Sigmoid colon (tissue), 7 donors: ENCODE measurements around the gene TSPAN33. TPM values are rescaled to one million over a fixed set of nuclear protein-coding genes. Genes with fewer than 3 reads are reported as not detected.

ENCODE experiments used
- DNase-seq: peaks from one replicate; pipeline ENCODE4 v3.0.0-alpha.2; 2019
- H3K27ac ChIP-seq, 4 donors: fragments of 200-600 bp; sonication (generic); one replicate each; pipeline ENCODE4 v1.5.1; 2016 to 2019; ENCODE audit warnings: mild to moderate bottlenecking in 1 of 4
- H3K27me3 ChIP-seq, 3 donors: fragments of 200-600 bp; sonication (generic); one replicate each; pipeline ENCODE4 v1.5.1; 2019; ENCODE audit warnings: mild to moderate bottlenecking in 1 of 3
- H3K36me3 ChIP-seq, 4 donors: fragments of 200-600 bp; sonication (generic); one replicate each; pipeline ENCODE4 v1.5.1; 2016 to 2019
- H3K4me1 ChIP-seq, 4 donors: fragments of 200-600 bp; sonication (generic); one replicate each; pipeline ENCODE4 v1.5.1; 2017 to 2019
- H3K4me3 ChIP-seq, 4 donors: fragments of 200-600 bp; sonication (generic); one replicate each; pipeline ENCODE4 v1.5.1; 2017 to 2019; ENCODE audit warnings: mild to moderate bottlenecking in 2 of 4, moderate library complexity in 1 of 4
- H3K9me3 ChIP-seq, 4 donors: fragments of 200-600 bp in 3 of 4; sonication (generic) in 3 of 4; one replicate each; pipeline versions ENCODE4 v1.5.1 to v1.6.1; 2013 to 2019
- CTCF ChIP-seq, 4 experiments: fragments of 450-650 bp in 3 of 4; fragments of 200-600 bp in 1 of 4; IDR thresholded peaks; one replicate each; pipeline ENCODE4 v1.5.1; 2016 to 2019; ENCODE audit warnings: antibody characterized with exemption in 4 of 4, mild to moderate bottlenecking in 3 of 4, moderate library complexity in 2 of 4
- EP300 ChIP-seq, 4 donors: sonication (generic); formaldehyde crosslinking; IDR thresholded peaks; one replicate each; pipeline ENCODE4 v1.6.1; 2017; ENCODE audit warnings: antibody characterized with exemption in 4 of 4
- POLR2A ChIP-seq, 2 donors: fragments of 450-650 bp; IDR thresholded peaks; one replicate each; pipeline ENCODE4 v1.6.1; 2016; ENCODE audit warnings: antibody characterized with exemption in 2 of 2, mild to moderate bottlenecking in 2 of 2, moderate library complexity in 2 of 2
- POLR2AphosphoS5 ChIP-seq, 4 donors: sonication (generic); formaldehyde crosslinking; IDR thresholded peaks; one replicate each; pipeline ENCODE4 v1.6.1; 2017; ENCODE audit warnings: antibody characterized with exemption in 4 of 4
- WGBS, 2 donors: extraction: QIAGEN DNeasy Blood & Tissue Kit; methylation state at CpG; one replicate each; pipeline ENCODE4 v1.1.7; 2013; 5-methylcytosine and 5-hydroxymethylcytosine counted together
- intact Hi-C: fragments of 100-400 bp; cut with DNase I; formaldehyde crosslinking; loops from one replicate; pipeline ENCODE4 v1.15.1; 2023
- polyA plus RNA-seq, 3 donors: library from polyadenylated mRNA; stranded (reverse); fragments of 200-250 nt; gene quantifications; one replicate each; pipeline ENCODE4 v1.2.3, GENCODE V29; 2013
- total RNA-seq, 4 donors: library from RNA; depleted of rRNA; stranded (reverse); fragments of >200 nt; gene quantifications; one replicate each; pipeline ENCODE4 v1.1.0, GENCODE V29; 2016
- donor health status: healthy with polysubstance abuse.
- donor health status: Bipolar disorder and iron deficiency.
- donor health status: healthy.

Gene TSPAN33
- total and polyA plus RNA-seq, 7 donors, result 3.0 to 19.6 (median 5.8) TPM

- intact Hi-C loops, result no loop called here
- no peak for DNase-seq
- H3K9me3 ChIP-seq, result no peaks in the 10 kb centered on the region
- peaks cover 0 to 3% (median 0%) of the 10 kb centered on the region in 3 donors for H3K27me3 ChIP-seq
- peaks cover 0 to 3% (median under 1%) of the 10 kb centered on the region in 4 donors for H3K4me1 ChIP-seq
- TF ChIP-seq CTCF (IDR thresholded peaks at IDR 0.05), result no peak
- no peak for TF ChIP-seq EP300 (IDR thresholded peaks at IDR 0.05)
- TF ChIP-seq POLR2AphosphoS5 (IDR thresholded peaks at IDR 0.05), result no peak
- no peak for TF ChIP-seq POLR2A (IDR thresholded peaks at IDR 0.05)
- no peak overlapping the region for H3K27ac ChIP-seq
- no peaks in the 10 kb centered on the region for H3K36me3 ChIP-seq
- no peak overlapping the region for H3K4me3 ChIP-seq
- 68 to 85% methylated on average over 8 of the region's 8 CpGs for WGBS, 2 donors
These were observed 5.9 kb downstream of the TSPAN33 start for GRCh38 chr7:129150199-129150996.

GRCh38 chr7:129157651-129158050 lies 13.1 kb downstream of the TSPAN33 start:
- H3K27ac ChIP-seq, result no peak overlapping the region
- intact Hi-C loops, result no loop called here
- H3K27me3 ChIP-seq, result no peaks in the 10 kb centered on the region
- H3K36me3 ChIP-seq, result no peaks in the 10 kb centered on the region
- no peaks in the 10 kb centered on the region for H3K9me3 ChIP-seq
- DNase-seq, result no peak
- TF ChIP-seq POLR2AphosphoS5 (IDR thresholded peaks at IDR 0.05), result no peak
- TF ChIP-seq CTCF (IDR thresholded peaks at IDR 0.05), result no peak
- no peak for TF ChIP-seq EP300 (IDR thresholded peaks at IDR 0.05)
- TF ChIP-seq POLR2A (IDR thresholded peaks at IDR 0.05), result no peak
- no peak overlapping the region for H3K4me3 ChIP-seq
- WGBS, 2 donors, result 95 to 96% methylated on average over 9 of the region's 9 CpGs
- H3K4me1 ChIP-seq, result no peaks in the 10 kb centered on the region

GRCh38 chr7:129159539-129159938 lies 15.0 kb downstream of the TSPAN33 start:
- no peaks in the 10 kb centered on the region for H3K27me3 ChIP-seq
- no peaks in the 10 kb centered on the region for H3K4me1 ChIP-seq
- no peaks in the 10 kb centered on the region for H3K36me3 ChIP-seq
- no peaks in the 10 kb centered on the region for H3K9me3 ChIP-seq
- no peak overlapping the region for H3K27ac ChIP-seq
- H3K4me3 ChIP-seq, result no peak overlapping the region
- intact Hi-C loops, result no loop called here
- DNase-seq, result no peak
- WGBS, 2 donors, result 93 to 94% methylated on average over 3 of the region's 3 CpGs
- TF ChIP-seq CTCF (IDR thresholded peaks at IDR 0.05), result no peak
- no peak for TF ChIP-seq POLR2AphosphoS5 (IDR thresholded peaks at IDR 0.05)
- no peak for TF ChIP-seq EP300 (IDR thresholded peaks at IDR 0.05)
- TF ChIP-seq POLR2A (IDR thresholded peaks at IDR 0.05), result no peak

GRCh38 chr7:129160161-129160905 lies 15.8 kb downstream of the TSPAN33 start:
- Histone ChIP-seq H3K27ac (no peak overlapping the region), H3K27me3 (no peaks in the 10 kb centered on the region), H3K36me3 (no peaks in the 10 kb centered on the region), H3K4me1 (no peaks in the 10 kb centered on the region), H3K9me3 (no peaks in the 10 kb centered on the region), H3K4me3 (no peak overlapping the region)
- TF ChIP-seq POLR2AphosphoS5 (IDR thresholded peaks at IDR 0.05), result no peak
- TF ChIP-seq POLR2A (IDR thresholded peaks at IDR 0.05), result no peak
- no peak for TF ChIP-seq CTCF (IDR thresholded peaks at IDR 0.05)
- no peak for TF ChIP-seq EP300 (IDR thresholded peaks at IDR 0.05)
- intact Hi-C loops, result no loop called here
- DNase-seq, result no peak
- 93% methylated on average over 3 of the region's 3 CpGs for WGBS, 2 donors
